Left lung (tissue), 10 donors: ENCODE data around the gene TBC1D10A. TPM values are rescaled to one million over a fixed set of nuclear protein-coding genes. Genes with fewer than 3 reads are reported as not detected.

Source experiments
- ATAC-seq: fragments of 200-7000 bp; cut with Tn5 transposase; one replicate; pipeline ENCODE4 v1.9.1; 2020; ENCODE audit warnings: moderate library complexity
- DNase-seq, 4 donors: peaks; one replicate each; pipeline ENCODE4 v3.0.0-alpha.2; 2013 to 2020
- H3K27ac ChIP-seq, 2 donors: fragments of 200-600 bp; sonication (generic) in 1 of 2; one replicate each; pipeline versions ENCODE4 v1.5.0 to v1.8.0; 2020 to 2021
- H3K27me3 ChIP-seq, 2 donors: fragments of 200-600 bp; sonication (generic) in 1 of 2; one replicate each; pipeline versions ENCODE4 v1.5.0 to v1.8.0; 2020 to 2021
- H3K36me3 ChIP-seq, 2 donors: fragments of 200-600 bp; sonication (generic) in 1 of 2; one replicate each; pipeline versions ENCODE4 v1.5.0 to v1.8.0; 2020 to 2021
- H3K4me1 ChIP-seq, 2 donors: fragments of 200-600 bp; one replicate each; pipeline ENCODE4 v1.8.0; 2021
- H3K4me3 ChIP-seq, 2 donors: fragments of 200-600 bp; sonication (generic) in 1 of 2; one replicate each; pipeline versions ENCODE4 v1.5.0 to v1.8.0; 2020 to 2021; ENCODE audit warnings: mild to moderate bottlenecking in 1 of 2
- H3K9me3 ChIP-seq, 2 donors: fragments of 200-600 bp; sonication (generic) in 1 of 2; one replicate each; pipeline versions ENCODE4 v1.5.0 to v1.8.0; 2020 to 2021
- CTCF ChIP-seq, 2 donors: fragments of 200-600 bp; sonication (generic) in 1 of 2; IDR thresholded peaks; one replicate each; pipeline versions ENCODE4 v1.5.0 to v1.8.0; 2021; ENCODE audit warnings: antibody characterized with exemption in 2 of 2
- intact Hi-C, 2 donors: fragments of 100-400 bp; cut with DNase I; formaldehyde crosslinking; loops; one replicate each; pipeline versions ENCODE4 v1.11.2 to v1.14.2; 2022
- polyA plus RNA-seq, 6 donors: library from polyadenylated mRNA; unstranded; fragments of 120-200 nt; gene quantifications; one replicate each; pipeline ENCODE4 v1.2.1, GENCODE V29; 2013; ENCODE audit not compliant: insufficient read length in 6 of 6
- total RNA-seq, 2 donors: library from RNA; stranded (reverse); fragmentation: NEBNext Ultra II Directional; extraction: Animal tissue kit (Norgen Biotek cat#: 25700); gene quantifications; one replicate each; pipeline ENCODE4 v1.2.1, GENCODE V29; 2021
- donor health status: DM: no; HTN: yes; CAD: no.
- donor health status: DM: no; HTN: no; CAD: no.

Gene TBC1D10A
- total and polyA plus RNA-seq, 8 donors, result 15.4 to 25.4 (median 18.2) TPM

DNA sequence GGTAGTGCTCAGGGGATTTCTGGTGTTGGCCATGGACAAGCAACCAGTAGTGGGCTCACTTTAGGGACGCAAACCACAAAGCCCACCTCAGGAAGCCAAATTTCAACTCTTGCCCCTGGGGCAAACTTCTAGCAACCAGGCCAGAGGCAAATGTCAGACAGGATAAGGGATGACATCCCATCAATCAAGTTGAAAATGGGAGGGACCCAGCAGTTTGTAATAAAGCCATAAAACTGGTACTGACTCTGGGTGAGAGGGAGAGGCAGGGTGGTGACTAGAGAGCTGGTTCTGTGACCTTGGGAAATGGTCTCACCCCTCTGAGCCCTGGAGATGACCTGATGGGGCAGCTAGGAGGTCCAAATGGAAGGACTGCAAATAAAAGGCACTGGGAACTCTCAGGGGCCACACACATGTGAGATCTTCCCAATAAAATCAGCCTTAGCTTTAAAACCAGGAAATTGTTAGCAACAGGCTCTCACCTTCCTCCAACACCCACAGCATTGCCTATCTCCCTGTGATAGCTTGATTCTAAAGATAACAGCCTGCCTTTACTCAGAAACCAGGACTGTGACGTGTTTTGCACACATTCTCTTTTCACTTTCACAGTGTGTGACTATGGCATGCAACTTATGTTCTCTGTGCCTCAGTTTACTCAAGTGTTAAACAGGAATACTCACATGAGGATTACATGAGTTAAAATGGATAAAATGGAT lies 6.4 kb upstream of the TBC1D10A start:
- no peak overlapping the region for H3K27ac ChIP-seq

GRCh38 chr22:30332551-30332950 lies 5.8 kb upstream of the TBC1D10A start:
- no peaks in the 10 kb centered on the region for H3K9me3 ChIP-seq
- no peak overlapping the region for H3K27ac ChIP-seq
- DNase-seq (no peak), ATAC-seq (no peak)
- intact Hi-C loops, result no loop called here
- no peak overlapping the region for H3K4me3 ChIP-seq
- peaks cover 6 to 91% of the 10 kb centered on the region in 2 donors for H3K36me3 ChIP-seq
- H3K27me3 ChIP-seq, result no peaks in the 10 kb centered on the region
- no peak for TF ChIP-seq CTCF (IDR thresholded peaks at IDR 0.05)
- peaks cover 0 to 1% of the 10 kb centered on the region in 2 donors for H3K4me1 ChIP-seq

More for the DNA sequence above, 6.4 kb upstream of the TBC1D10A start:
- DNase-seq (no peak), ATAC-seq (no peak)
- no peaks in the 10 kb centered on the region for H3K27me3 ChIP-seq
- no peak overlapping the region for H3K4me3 ChIP-seq
- peaks cover 6 to 97% of the 10 kb centered on the region in 2 donors for H3K36me3 ChIP-seq
- H3K4me1 ChIP-seq, result no peaks in the 10 kb centered on the region
- intact Hi-C loops, result no loop called here
- no peak for TF ChIP-seq CTCF (IDR thresholded peaks at IDR 0.05)
- no peaks in the 10 kb centered on the region for H3K9me3 ChIP-seq

DNA sequence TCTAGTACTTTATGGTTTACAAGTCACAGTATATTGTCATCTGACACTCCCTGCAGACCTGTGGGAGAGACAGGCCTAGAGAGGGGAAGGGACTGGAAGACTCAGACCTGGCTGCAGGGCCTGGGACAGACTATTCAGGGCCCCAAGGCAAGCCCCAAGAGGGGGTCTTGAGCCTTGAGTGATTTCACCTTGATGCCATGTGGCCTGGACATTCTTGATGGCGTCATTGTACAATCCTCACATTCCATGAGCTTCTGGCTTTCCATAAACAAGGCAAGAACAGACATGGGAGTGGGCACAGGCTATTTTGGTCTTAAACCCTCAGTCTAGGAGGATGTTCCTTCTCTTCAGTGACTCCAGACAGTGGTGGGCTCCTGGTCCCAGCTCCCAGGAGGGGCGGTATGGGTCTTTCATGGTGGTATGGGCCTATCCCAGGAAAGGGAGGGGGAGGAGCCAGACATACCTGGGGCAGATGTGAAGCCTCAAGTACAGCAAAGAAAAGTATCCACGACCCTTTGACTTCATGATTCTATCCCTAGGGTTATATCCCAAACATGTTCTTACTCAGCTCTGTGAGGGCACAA lies 1.8 kb upstream of the TBC1D10A start:
- Histone ChIP-seq H3K9me3 (no peaks in the 10 kb centered on the region), H3K27ac (no peak overlapping the region), H3K27me3 (no peaks in the 10 kb centered on the region), H3K4me3 (no peak overlapping the region), H3K36me3 (peaks cover 0 to 51% of the 10 kb centered on the region in 2 donors), H3K4me1 (peaks cover 25 to 34% of the 10 kb centered on the region in 2 donors)
- DNase-seq (no peak), ATAC-seq (no peak)
- TF ChIP-seq CTCF (IDR thresholded peaks at IDR 0.05), result no peak
- intact Hi-C loops, result no loop called here

DNA sequence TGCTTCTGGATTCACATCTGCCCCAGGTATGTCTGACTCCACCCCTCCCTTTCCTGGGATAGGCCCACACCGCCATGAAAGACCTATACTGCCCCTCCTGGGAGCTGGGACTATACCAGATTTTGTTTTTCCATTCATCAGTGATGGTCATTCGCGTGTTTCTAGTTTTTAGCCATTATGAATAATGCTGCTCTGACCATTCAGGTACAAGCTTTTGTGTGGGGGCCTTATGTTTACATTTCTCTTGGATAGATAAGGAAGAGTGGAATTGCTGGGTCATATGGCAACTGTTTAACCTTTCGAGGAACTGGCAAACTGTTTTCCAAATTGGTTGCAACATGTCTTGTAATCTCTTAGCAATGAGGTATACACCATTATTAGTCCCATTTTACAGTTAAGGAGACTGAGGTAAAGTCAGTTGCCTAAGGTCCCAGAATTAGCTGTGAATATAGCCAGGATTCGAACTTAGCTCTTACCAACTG lies 1.2 kb upstream of the TBC1D10A start:
- Histone ChIP-seq H3K36me3 (peaks cover 0 to 49% of the 10 kb centered on the region in 2 donors), H3K27me3 (no peaks in the 10 kb centered on the region), H3K27ac (peak overlapping the region in 1 of 2 donors; percentile 88), H3K4me1 (peaks cover 25 to 39% of the 10 kb centered on the region in 2 donors), H3K4me3 (no peak overlapping the region), H3K9me3 (no peaks in the 10 kb centered on the region)
- TF ChIP-seq CTCF (IDR thresholded peaks at IDR 0.05), result no peak
- ATAC-seq, result peak; percentile 51
- intact Hi-C loops, result no loop called here
- no peak for DNase-seq

DNA sequence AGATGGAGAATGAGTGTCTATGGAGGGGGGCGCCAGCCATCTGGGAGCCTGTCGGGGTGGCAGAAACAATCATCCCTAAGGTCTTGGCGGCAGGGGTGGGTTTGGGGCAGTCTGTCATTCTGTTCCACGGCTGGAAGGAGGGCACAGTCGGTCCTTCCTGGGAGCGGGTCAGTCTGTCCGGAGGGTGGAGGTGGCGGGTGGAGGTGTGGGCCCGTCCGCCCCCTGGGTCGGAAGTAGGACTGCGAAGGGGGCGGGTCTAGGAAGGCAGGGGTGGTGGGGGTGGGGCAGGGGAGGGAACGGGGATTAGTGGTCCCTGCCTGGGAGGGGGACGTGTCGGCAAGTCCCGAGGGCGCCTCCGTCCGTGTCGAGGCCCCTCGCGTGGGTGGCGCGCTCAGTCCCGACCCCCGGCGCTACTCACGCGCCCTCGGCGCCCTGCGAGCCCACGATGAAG lies 461 bp downstream of the TBC1D10A start:
- Histone ChIP-seq H3K9me3 (no peaks in the 10 kb centered on the region), H3K27me3 (no peaks in the 10 kb centered on the region), H3K4me3 (peak overlapping the region; percentile 93 to 96), H3K36me3 (peaks cover 0 to 33% of the 10 kb centered on the region in 2 donors), H3K27ac (peak overlapping the region; percentile 77 to 88), H3K4me1 (peaks cover 27 to 56% of the 10 kb centered on the region in 2 donors)
- peak in 1 of 4 donors; percentile 39 for DNase-seq
- ATAC-seq, result peak; percentile 40
- intact Hi-C loops, result no loop called here
- TF ChIP-seq CTCF (IDR thresholded peaks at IDR 0.05), result no peak
